BJ (cell line): ENCODE results near the gene AGBL4. TPM values are rescaled to one million over a fixed set of nuclear protein-coding genes. Genes with fewer than 3 reads are reported as not detected.
A peak's percentile ranks its signal among the peaks of the same experiment; 100 is the strongest.

Experiments
- CTCF ChIA-PET: fragments of 350-600 bp; formaldehyde crosslinking; extraction: SDS; loops from one replicate; lab custom pipeline; 2021; ENCODE audit warnings: antibody characterized with exemption, inconsistent platforms; lab: Yijun Ruan, JAX
- POLR2A ChIA-PET: fragments of 300-600 bp; sonication (Branson Sonifier 250); formaldehyde crosslinking; extraction: SDS; loops from one replicate; lab custom pipeline; 2021; ENCODE audit warnings: antibody characterized with exemption; lab: Charles Lee
- DNase-seq: peaks from one replicate; pipeline ENCODE4 v3.0.0-alpha.2; 2011; ENCODE audit warnings: low read depth
- H3K27me3 ChIP-seq: 2 replicates; pipeline ENCODE4 v1.6.0; 2011; ENCODE audit warnings: low read length; ENCODE audit not compliant: control insufficient read depth, insufficient read depth
- H3K36me3 ChIP-seq: 2 replicates; pipeline ENCODE4 v1.5.1; 2011; ENCODE audit warnings: low read length; ENCODE audit not compliant: control insufficient read depth, insufficient read depth
- H3K4me3 ChIP-seq: 2 replicates; pipeline ENCODE4 v1.5.1; 2011; ENCODE audit warnings: low read depth, mild to moderate bottlenecking, control low read depth, low read length
- CTCF ChIP-seq: IDR thresholded peaks from 2 replicates; pipeline ENCODE4 v1.5.1; 2011; ENCODE audit warnings: low read depth, mild to moderate bottlenecking, control low read depth, inconsistent platforms, low read length, moderate library complexity; ENCODE audit not compliant: insufficient read depth
- polyA plus RNA-seq: library from polyadenylated mRNA; depleted of rRNA; stranded (reverse); fragments of >200 nt; gene quantifications from 2 replicates; pipeline ENCODE4 v1.2.3, GENCODE V29; 2011

The AGBL4 gene
- polyA plus RNA-seq, 1 experiment: not detected

- no peaks in the 10 kb centered on the region for H3K27me3 ChIP-seq
- H3K36me3 ChIP-seq: no peaks in the 10 kb centered on the region
- TF ChIP-seq CTCF: no peak
- DNase-seq: no peak
- H3K4me3 ChIP-seq: no peak overlapping the region
- ChIA-PET POLR2A (no interaction called here), CTCF (no interaction called here)
Observed at GRCh38 chr1:48830715-48831114, 1193.0 kb downstream of the AGBL4 start.

- no peak overlapping the region for H3K4me3 ChIP-seq
- TF ChIP-seq CTCF: no peak
- no peak for DNase-seq
- CTCF ChIA-PET: interaction anchor here (1.0 kb wide), 1 partner anchor 12 kb away, joined by 3 read pairs; no protein-coding TSS in a partner anchor
- POLR2A ChIA-PET: no interaction called here
- no peaks in the 10 kb centered on the region for H3K36me3 ChIP-seq
- H3K27me3 ChIP-seq: no peaks in the 10 kb centered on the region
Observed at GRCh38 chr1:48829446-48829845, 1194.3 kb downstream of the AGBL4 start.

DNA sequence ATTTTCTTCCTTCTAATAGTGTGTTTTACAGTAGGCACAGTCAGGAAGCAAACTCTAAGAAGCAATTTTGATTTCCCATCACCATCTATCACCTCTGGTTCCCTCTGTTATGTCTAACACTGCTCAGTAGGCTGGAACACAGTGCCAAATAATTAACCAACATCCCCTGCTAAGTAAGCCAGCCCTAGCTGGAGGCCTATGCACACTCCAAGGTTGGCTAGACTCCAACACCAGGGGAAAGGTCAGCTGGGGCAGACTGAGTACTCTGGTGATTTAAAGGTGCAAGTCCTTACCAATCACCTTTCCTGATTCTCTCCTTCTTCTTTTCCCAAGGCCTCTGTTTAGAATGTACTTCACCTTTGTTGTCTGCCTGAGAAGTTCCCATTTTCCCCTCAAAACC, 1200.6 kb downstream of the AGBL4 start:
- TF ChIP-seq CTCF: no peak
- POLR2A ChIA-PET: no interaction called here

GRCh38 chr1:48820491-48820890, 1203.3 kb downstream of the AGBL4 start:
- no peak for DNase-seq
- Histone ChIP-seq H3K36me3 (no peaks in the 10 kb centered on the region), H3K4me3 (no peak overlapping the region), H3K27me3 (no peaks in the 10 kb centered on the region)
- TF ChIP-seq CTCF: no peak
- ChIA-PET POLR2A (no interaction called here), CTCF (interaction anchor here (1.1 to 2.1 kb wide), 4 partner anchors 11 to 248 kb away, joined by 3 to 6 read pairs (median 5); no protein-coding TSS in a partner anchor)

More for the DNA sequence above, 1200.6 kb downstream of the AGBL4 start:
- Histone ChIP-seq H3K27me3 (no peaks in the 10 kb centered on the region), H3K36me3 (no peaks in the 10 kb centered on the region), H3K4me3 (no peak overlapping the region)
- no peak for DNase-seq
- CTCF ChIA-PET: no interaction called here

GRCh38 chr1:48817505-48818114, 1206.1 kb downstream of the AGBL4 start:
- Histone ChIP-seq H3K36me3 (no peaks in the 10 kb centered on the region), H3K4me3 (no peak overlapping the region), H3K27me3 (no peaks in the 10 kb centered on the region)
- DNase-seq: no peak
- ChIA-PET POLR2A (no interaction called here), CTCF (interaction anchor here (0.6 to 2.3 kb wide), 20 partner anchors 9 to 1565 kb away, joined by 3 to 42 read pairs (median 4); no protein-coding TSS in a partner anchor)
- TF ChIP-seq CTCF: peak; percentile 77
